Activated naive CD4-positive, alpha-beta T cell treated with anti-CD3 and anti-CD28 coated beads, Interleukin-2, amount 50 U/mL, for 16 hours (primary cell): ENCODE measurements around the gene MSL3.

Experiments
- DNase-seq: peaks from one replicate; pipeline ENCODE4 v3.0.0-alpha.2; 2020

The MSL3 gene

GRCh38 chrX:11757719-11758399 lies at the start of gene MSL3:
Gene MSL3, plus strand, starts transcription at chrX:11758237. Its CDS starts 27 bp downstream, at chrX:11758264.
- peak; percentile 70 for DNase-seq

- DNase-seq, result no peak
These were observed 35.7 kb upstream of the MSL3 start for GRCh38 chrX:11722304-11722703.

- DNase-seq, result no peak
These were observed 33.7 kb upstream of the MSL3 start for GRCh38 chrX:11724122-11725017.

- DNase-seq, result no peak
These were observed 32.2 kb upstream of the MSL3 start for GRCh38 chrX:11725631-11726442.

GRCh38 chrX:11728556-11728955 lies 29.5 kb upstream of the MSL3 start:
- no peak for DNase-seq

- DNase-seq, result no peak
These were observed 24.4 kb upstream of the MSL3 start for GRCh38 chrX:11733614-11734013.

- no peak for DNase-seq
These were observed 18.3 kb upstream of the MSL3 start for GRCh38 chrX:11739776-11740175.

- no peak for DNase-seq
These were observed 17.2 kb upstream of the MSL3 start for GRCh38 chrX:11740794-11741193.

GRCh38 chrX:11741574-11741973 lies 16.5 kb upstream of the MSL3 start:
- no peak for DNase-seq

- DNase-seq, result no peak
These were observed 12.2 kb upstream of the MSL3 start for GRCh38 chrX:11745881-11746280.

- no peak for DNase-seq
These were observed 8.0 kb upstream of the MSL3 start for GRCh38 chrX:11750046-11750445.

GRCh38 chrX:11750694-11751093 lies 7.3 kb upstream of the MSL3 start:
- no peak for DNase-seq

- DNase-seq, result no peak
These were observed 6.8 kb upstream of the MSL3 start for GRCh38 chrX:11751261-11751660.

GRCh38 chrX:11753668-11754067 lies 4.4 kb upstream of the MSL3 start:
- DNase-seq, result no peak

- DNase-seq, result no peak
These were observed 2.9 kb upstream of the MSL3 start for GRCh38 chrX:11754958-11755645.

- DNase-seq, result no peak
These were observed 2.3 kb upstream of the MSL3 start for GRCh38 chrX:11755724-11756123.

- DNase-seq, result no peak
These were observed 1.4 kb upstream of the MSL3 start for GRCh38 chrX:11756354-11757318.

- no peak for DNase-seq
These were observed 679 bp upstream of the MSL3 start for GRCh38 chrX:11757397-11757718.

- peak; percentile 88 for DNase-seq
These were observed 549 bp downstream of the MSL3 start for GRCh38 chrX:11758400-11759171.

- no peak for DNase-seq
These were observed 1.1 kb downstream of the MSL3 start for GRCh38 chrX:11759172-11759460.
